ENCODE measurements around the gene TMEM156. TPM values are rescaled to one million over a fixed set of nuclear protein-coding genes. Genes with fewer than 3 reads are reported as not detected.

The TMEM156 gene
- total and polyA plus RNA-seq, 7 donors, result 0.08 to 0.15 (median 0.10) TPM; not detected in 4

GRCh38 chr4:38982361-38983095 is 49.7 kb downstream of the TMEM156 start:
- intact Hi-C loops (cut with DNase I), result no loop called here
- no peak for TF ChIP-seq CTCF (IDR thresholded peaks at IDR 0.05)
- DNase-seq (no peak), ATAC-seq (no peak)
- no peak overlapping the region for H3K27ac ChIP-seq
- peaks cover 0 to 2% (median 0%) of the 10 kb centered on the region in 3 donors for H3K27me3 ChIP-seq (ENCODE audit: insufficient read depth in 3 of 3, low read length in 2 of 3)
- no peaks in the 10 kb centered on the region for H3K4me1 ChIP-seq
- H3K9me3 ChIP-seq, result no peaks in the 10 kb centered on the region
- WGBS, 3 donors, result 90 to 93% (median 91%) methylated on average over 5 of the region's 5 CpGs
- H3K4me3 ChIP-seq, result no peak overlapping the region
- no peaks in the 10 kb centered on the region for H3K36me3 ChIP-seq (ENCODE audit: insufficient read depth in 1 of 2, low read depth in 1 of 2)

- intact Hi-C loops (cut with DNase I), result no loop called here
- TF ChIP-seq CTCF (IDR thresholded peaks at IDR 0.05), result no peak
- no peak overlapping the region for H3K27ac ChIP-seq
- DNase-seq (no peak), ATAC-seq (no peak)
- no peaks in the 10 kb centered on the region for H3K36me3 ChIP-seq (ENCODE audit: insufficient read depth in 1 of 2, low read depth in 1 of 2)
- no peaks in the 10 kb centered on the region for H3K9me3 ChIP-seq
- H3K27me3 ChIP-seq (ENCODE audit: insufficient read depth in 3 of 3, low read length in 2 of 3), result peaks cover 0 to 2% (median 0%) of the 10 kb centered on the region in 3 donors
- H3K4me3 ChIP-seq, result no peak overlapping the region
- 68 to 78% (median 74%) methylated on average over 7 of the region's 7 CpGs for WGBS, 3 donors
- H3K4me1 ChIP-seq, result no peaks in the 10 kb centered on the region
These were observed 51.1 kb downstream of the TMEM156 start for GRCh38 chr4:38980903-38981676.

GRCh38 chr4:38979511-38980230 is 52.5 kb downstream of the TMEM156 start:
- Histone ChIP-seq H3K27me3 (ENCODE audit: insufficient read depth in 3 of 3, low read length in 2 of 3) (peaks cover 0 to 2% (median 0%) of the 10 kb centered on the region in 3 donors), H3K36me3 (ENCODE audit: insufficient read depth in 1 of 2, low read depth in 1 of 2) (no peaks in the 10 kb centered on the region), H3K9me3 (no peaks in the 10 kb centered on the region), H3K4me3 (no peak overlapping the region), H3K27ac (no peak overlapping the region), H3K4me1 (no peaks in the 10 kb centered on the region)
- 76 to 85% (median 80%) methylated on average over 3 of the region's 3 CpGs for WGBS, 3 donors
- TF ChIP-seq CTCF (IDR thresholded peaks at IDR 0.05), result no peak
- DNase-seq (no peak), ATAC-seq (no peak)
- intact Hi-C loops (cut with DNase I), result no loop called here

GRCh38 chr4:38979081-38979480 is 53.1 kb downstream of the TMEM156 start:
- Histone ChIP-seq H3K36me3 (ENCODE audit: insufficient read depth in 1 of 2, low read depth in 1 of 2) (no peaks in the 10 kb centered on the region), H3K27ac (no peak overlapping the region), H3K9me3 (no peaks in the 10 kb centered on the region), H3K4me1 (no peaks in the 10 kb centered on the region), H3K27me3 (ENCODE audit: insufficient read depth in 3 of 3, low read length in 2 of 3) (peaks cover 0 to 2% (median 0%) of the 10 kb centered on the region in 3 donors), H3K4me3 (no peak overlapping the region)
- no peak for TF ChIP-seq CTCF (IDR thresholded peaks at IDR 0.05)
- DNase-seq, result no peak
- intact Hi-C loops (cut with DNase I), result no loop called here
- no peak for ATAC-seq
- WGBS, 3 donors, result 59 to 67% (median 62%) methylated on average over 4 of the region's 4 CpGs
